ENCODE results near the gene METTL21C. TPM values are rescaled to one million over a fixed set of nuclear protein-coding genes. Genes with fewer than 3 reads are reported as not detected.

METTL21C gene
- total RNA-seq, 4 donors from 2014 or later, result not detected

DNA sequence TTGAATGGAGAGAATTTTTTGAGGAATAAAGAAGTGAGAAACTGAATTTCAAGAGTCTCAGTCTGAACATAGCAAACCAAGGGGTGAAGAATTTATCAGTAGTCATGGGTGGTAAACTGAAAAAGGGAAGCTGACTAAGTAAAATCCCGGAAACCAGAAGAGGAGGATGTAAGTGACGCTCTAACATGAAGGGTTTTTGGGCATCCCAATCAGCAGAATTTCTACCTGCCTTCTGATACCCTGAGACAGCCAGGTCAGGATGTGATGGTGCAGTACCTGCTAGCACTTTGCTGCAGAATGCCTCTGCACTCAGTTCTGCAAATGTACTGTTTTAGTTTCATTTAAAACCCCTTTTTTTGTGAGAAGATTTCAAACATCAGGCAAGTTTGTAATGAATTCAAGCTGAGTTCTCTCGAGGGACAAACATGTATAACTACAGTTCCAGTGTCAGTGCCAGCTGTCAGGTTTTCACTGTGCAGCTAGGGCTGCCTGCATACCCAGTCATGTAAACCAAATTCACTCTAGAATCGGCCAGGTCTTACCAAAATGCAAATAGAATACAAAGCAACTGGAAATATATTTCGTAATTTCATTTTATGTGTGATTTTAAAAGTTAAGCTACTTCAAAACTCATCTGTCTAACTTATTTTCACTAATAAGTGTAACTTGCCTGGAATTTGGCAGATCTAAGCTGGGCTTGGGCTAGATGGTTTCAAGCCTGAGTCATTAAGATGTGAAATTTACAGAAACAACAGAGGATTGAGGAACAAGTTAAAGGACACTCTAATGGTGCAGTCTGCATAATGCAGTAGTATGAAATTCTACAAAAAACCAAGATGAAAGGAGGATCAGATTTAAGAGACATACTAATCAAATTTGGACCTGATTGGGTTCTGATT, 13.8 kb downstream of the METTL21C start:
- intact Hi-C loops (cut with DNase I; ENCODE audit: low total_unique reads), result no loop called here
- DNase-seq (ENCODE audit: low spot score in 2 of 2), result no peak
- TF ChIP-seq, protein P1, sequence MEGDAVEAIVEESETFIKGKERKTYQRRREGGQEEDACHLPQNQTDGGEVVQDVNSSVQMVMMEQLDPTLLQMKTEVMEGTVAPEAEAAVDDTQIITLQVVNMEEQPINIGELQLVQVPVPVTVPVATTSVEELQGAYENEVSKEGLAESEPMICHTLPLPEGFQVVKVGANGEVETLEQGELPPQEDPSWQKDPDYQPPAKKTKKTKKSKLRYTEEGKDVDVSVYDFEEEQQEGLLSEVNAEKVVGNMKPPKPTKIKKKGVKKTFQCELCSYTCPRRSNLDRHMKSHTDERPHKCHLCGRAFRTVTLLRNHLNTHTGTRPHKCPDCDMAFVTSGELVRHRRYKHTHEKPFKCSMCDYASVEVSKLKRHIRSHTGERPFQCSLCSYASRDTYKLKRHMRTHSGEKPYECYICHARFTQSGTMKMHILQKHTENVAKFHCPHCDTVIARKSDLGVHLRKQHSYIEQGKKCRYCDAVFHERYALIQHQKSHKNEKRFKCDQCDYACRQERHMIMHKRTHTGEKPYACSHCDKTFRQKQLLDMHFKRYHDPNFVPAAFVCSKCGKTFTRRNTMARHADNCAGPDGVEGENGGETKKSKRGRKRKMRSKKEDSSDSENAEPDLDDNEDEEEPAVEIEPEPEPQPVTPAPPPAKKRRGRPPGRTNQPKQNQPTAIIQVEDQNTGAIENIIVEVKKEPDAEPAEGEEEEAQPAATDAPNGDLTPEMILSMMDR (IDR thresholded peaks at IDR 0.05), result no peak
- no peak for TF ChIP-seq POLR2A (IDR thresholded peaks at IDR 0.05)
- WGBS, 2 donors, result 57 to 63% methylated on average over 5 of the region's 5 CpGs
- no peak overlapping the region for H3K4me3 ChIP-seq (ENCODE audit: low read depth, poor library complexity, severe bottlenecking)

DNA sequence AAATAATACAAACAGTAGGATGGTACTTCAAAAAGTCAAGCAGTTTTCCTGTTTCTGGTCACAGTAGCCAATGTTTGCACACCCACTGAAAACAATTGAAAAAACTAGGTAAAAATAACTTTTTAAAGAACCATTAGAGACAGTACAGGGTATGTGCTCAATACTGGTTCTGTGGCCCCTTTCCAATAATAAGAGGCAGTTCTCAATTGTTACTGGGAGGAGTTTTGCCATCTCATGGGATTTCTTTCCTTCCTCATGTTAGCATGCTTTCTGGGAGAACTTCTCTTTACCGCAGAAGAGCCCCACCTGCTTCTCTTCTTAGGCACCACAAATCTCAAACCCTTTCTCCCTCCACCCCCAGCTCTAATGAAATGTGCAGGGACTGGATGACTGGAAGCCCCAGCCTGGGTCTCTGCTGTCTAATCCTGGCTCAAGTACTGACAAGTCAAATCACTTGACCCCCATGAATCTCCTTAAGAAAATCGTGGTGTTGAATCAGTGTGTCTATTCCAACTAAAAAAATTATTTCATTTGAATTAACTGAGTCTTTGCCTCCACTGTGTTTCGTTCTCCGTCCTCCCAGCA, 14.6 kb downstream of the METTL21C start:
- 76 to 79% methylated on average over 4 of the region's 4 CpGs for WGBS, 2 donors
- intact Hi-C loops (cut with DNase I; ENCODE audit: low total_unique reads), result no loop called here
- TF ChIP-seq POLR2A (IDR thresholded peaks at IDR 0.05), result no peak
- TF ChIP-seq, protein P1 (IDR thresholded peaks at IDR 0.05), result no peak

DNA sequence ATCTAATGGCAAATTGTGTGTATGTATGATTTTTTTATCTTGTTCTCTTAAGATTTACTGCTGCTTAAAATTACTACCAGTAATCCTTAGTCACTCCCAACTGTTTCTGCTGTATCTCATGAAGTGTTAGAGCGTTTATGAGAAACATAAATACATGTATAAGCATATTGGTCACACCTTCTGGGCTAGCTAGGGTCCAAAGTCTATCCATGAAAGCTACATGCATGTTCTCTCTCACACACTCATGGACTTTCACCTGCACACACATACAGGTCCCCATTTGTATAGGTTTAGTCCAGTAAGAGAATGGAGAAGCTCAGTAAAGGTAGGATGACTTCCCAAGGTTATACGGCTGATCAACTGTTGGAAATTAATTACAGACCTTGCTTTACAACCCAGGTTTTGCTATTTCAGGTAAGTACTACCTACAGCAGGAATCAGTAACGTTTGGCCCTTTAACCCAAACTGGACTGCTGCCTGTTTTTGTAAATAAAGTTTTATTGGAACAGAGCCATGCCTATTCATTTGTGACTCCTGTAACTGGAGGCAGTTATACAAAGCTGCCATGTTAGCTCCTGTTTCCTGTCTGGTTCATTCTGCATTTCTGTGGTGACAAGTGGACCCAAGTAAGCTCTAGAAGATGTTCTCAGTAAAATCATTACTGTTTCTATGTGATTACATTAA, 15.3 kb downstream of the METTL21C start:
- no peak for DNase-seq (ENCODE audit: low spot score in 2 of 2)
- intact Hi-C loops (cut with DNase I; ENCODE audit: low total_unique reads), result no loop called here
- TF ChIP-seq, protein P1 (IDR thresholded peaks at IDR 0.05), result no peak
- no peak for TF ChIP-seq POLR2A (IDR thresholded peaks at IDR 0.05)
- no peak overlapping the region for H3K4me3 ChIP-seq (ENCODE audit: low read depth, poor library complexity, severe bottlenecking)
- 83 to 90% methylated on average over 3 of the region's 3 CpGs for whole genome bisulfite sequencing, 2 donors

More for the DNA sequence above, 14.6 kb downstream of the METTL21C start:
- H3K4me3 ChIP-seq (ENCODE audit: low read depth, poor library complexity, severe bottlenecking), result no peak overlapping the region
- DNase-seq (ENCODE audit: low spot score in 2 of 2), result no peak

DNA sequence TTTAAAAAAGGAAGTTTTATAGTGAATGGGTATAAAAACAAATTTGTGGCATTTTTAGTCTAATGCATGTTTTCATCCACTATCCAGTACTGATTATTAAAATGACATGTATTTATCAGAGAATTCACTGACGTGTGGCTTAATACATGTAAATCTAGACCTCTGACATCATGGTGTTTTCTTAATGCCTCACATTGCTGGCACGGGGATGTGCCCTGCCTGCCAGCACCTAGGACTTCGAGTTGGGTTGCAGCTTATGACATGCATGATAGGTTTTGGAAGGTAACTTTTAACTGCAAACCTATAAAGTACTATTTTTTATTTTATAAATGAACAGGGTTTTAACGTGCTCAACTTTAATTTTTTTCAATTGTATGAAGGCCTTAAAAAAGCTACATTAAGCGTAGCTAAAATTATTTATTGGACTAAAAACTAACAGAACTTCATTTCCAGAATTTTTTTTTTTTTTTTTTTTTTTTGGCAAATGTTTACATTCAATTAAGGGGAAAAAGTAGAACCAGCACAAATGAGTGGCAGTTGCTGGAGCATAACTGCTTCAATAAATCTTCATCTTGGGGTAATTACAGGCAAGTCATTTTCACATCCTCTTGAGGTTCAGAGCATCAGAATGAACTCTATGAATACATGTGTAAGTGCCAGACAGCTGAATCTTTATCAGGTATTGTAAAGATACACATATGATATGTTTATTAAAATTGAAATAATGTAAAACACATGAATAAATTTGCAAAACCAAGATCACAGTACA, 16.3 kb downstream of the METTL21C start:
- no peak for TF ChIP-seq POLR2A (IDR thresholded peaks at IDR 0.05)
- TF ChIP-seq, protein P1 (IDR thresholded peaks at IDR 0.05), result no peak
- intact Hi-C loops (cut with DNase I; ENCODE audit: low total_unique reads), result no loop called here
- WGBS, 2 donors, result 75 to 76% methylated on average over 5 of the region's 5 CpGs
- no peak for DNase-seq (ENCODE audit: low spot score in 2 of 2)
- H3K4me3 ChIP-seq (ENCODE audit: low read depth, poor library complexity, severe bottlenecking), result no peak overlapping the region

DNA sequence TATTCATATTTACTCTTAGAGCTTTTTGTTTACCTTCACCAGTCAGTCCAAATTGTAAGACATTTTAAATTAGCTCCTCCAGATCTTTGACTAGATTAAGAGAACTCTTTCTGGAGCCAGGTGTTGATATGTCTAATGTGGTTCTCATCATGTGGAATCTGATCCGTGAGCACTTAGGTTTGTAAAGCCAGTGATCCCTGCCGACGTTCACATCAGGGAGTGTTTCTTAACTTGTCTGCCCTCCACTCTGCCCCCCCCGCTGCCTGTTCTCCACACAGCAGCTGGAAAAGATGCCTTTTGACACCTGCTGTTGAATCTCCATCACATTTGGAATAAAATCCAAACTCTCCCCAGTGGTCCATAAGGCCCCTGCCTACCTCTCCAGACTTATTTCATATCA, 17.7 kb downstream of the METTL21C start:
- no peak overlapping the region for H3K4me3 ChIP-seq (ENCODE audit: low read depth, poor library complexity, severe bottlenecking)
- DNase-seq (ENCODE audit: low spot score in 2 of 2), result no peak
- WGBS, 2 donors, result 91 to 93% methylated on average over 4 of the region's 4 CpGs
- intact Hi-C loops (cut with DNase I; ENCODE audit: low total_unique reads), result no loop called here
- TF ChIP-seq POLR2A (IDR thresholded peaks at IDR 0.05), result no peak
- TF ChIP-seq, protein P1 (IDR thresholded peaks at IDR 0.05), result no peak
